Smooth muscle cell (in vitro differentiated cells): ENCODE data around the gene SLC30A2. TPM values are rescaled to one million over a fixed set of nuclear protein-coding genes. Genes with fewer than 3 reads are reported as not detected.

ENCODE experiments used
- DNase-seq: peaks from one replicate; lab custom pipeline; 2025; ENCODE audit not compliant: unreplicated experiment; lab: John Stamatoyannopoulos, UW
- H2AFZ ChIP-seq: fragments of 200-600 bp; sonication (generic); 2 replicates; pipeline ENCODE4 v1.6.0; 2016; ENCODE audit warnings: antibody characterized with exemption, low read depth, mild to moderate bottlenecking
- H3F3A ChIP-seq: fragments of 200-600 bp; sonication (generic); 2 replicates; pipeline ENCODE4 v1.6.0; 2017; ENCODE audit warnings: antibody characterized with exemption, low read depth
- H3K27ac ChIP-seq: fragments of 200-600 bp; sonication (generic); 2 replicates; pipeline ENCODE4 v1.5.1; 2016; ENCODE audit warnings: low read depth, mild to moderate bottlenecking
- H3K27me3 ChIP-seq: fragments of 200-600 bp; sonication (generic); 2 replicates; pipeline ENCODE4 v1.6.1; 2016; ENCODE audit warnings: low read depth, mild to moderate bottlenecking
- H3K36me3 ChIP-seq: fragments of 200-600 bp; sonication (generic); 2 replicates; pipeline ENCODE4 v1.5.1; 2016; ENCODE audit warnings: low read depth
- H3K4me1 ChIP-seq: fragments of 200-600 bp; sonication (generic); 2 replicates; pipeline ENCODE4 v1.5.1; 2016; ENCODE audit warnings: low read depth
- H3K4me2 ChIP-seq: fragments of 200-600 bp; sonication (generic); 2 replicates; pipeline ENCODE4 v1.6.0; 2016; ENCODE audit warnings: mild to moderate bottlenecking
- H3K4me3 ChIP-seq: fragments of 200-600 bp; sonication (generic); 2 replicates; pipeline ENCODE4 v1.5.1; 2016; ENCODE audit warnings: mild to moderate bottlenecking
- H3K79me2 ChIP-seq: fragments of 200-600 bp; sonication (generic); 2 replicates; pipeline ENCODE4 v1.6.0; 2016; ENCODE audit warnings: low read depth, mild to moderate bottlenecking
- H3K9ac ChIP-seq: fragments of 200-600 bp; sonication (generic); 2 replicates; pipeline ENCODE4 v1.6.0; 2016; ENCODE audit warnings: low read depth
- H3K9me3 ChIP-seq: fragments of 200-600 bp; sonication (generic); replicated peaks from 2 replicates; pipeline ENCODE4 v1.5.1; 2016; ENCODE audit warnings: low read depth
- H4K20me1 ChIP-seq: fragments of 200-600 bp; sonication (generic); 2 replicates; pipeline ENCODE4 v1.6.0; 2016; ENCODE audit warnings: low read depth
- CTCF ChIP-seq: fragments of 200-600 bp; sonication (generic); IDR thresholded peaks from 2 replicates; pipeline ENCODE4 v1.5.1; 2017; ENCODE audit warnings: borderline replicate concordance, mild to moderate bottlenecking, antibody characterized with exemption; ENCODE audit not compliant: insufficient read depth, poor library complexity, severe bottlenecking
- WGBS: methylation state at CpG from one replicate; pipeline ENCODE4 v1.1.7; 2016; ENCODE audit warnings: low lambda C conversion rate; 5-methylcytosine and 5-hydroxymethylcytosine counted together
- polyA plus RNA-seq: library from polyadenylated mRNA; unstranded; fragments of >200 nt; fragmentation: Nextera tagmentation; extraction: Ambion mirVana; gene quantifications from 2 replicates; pipeline ENCODE4 v1.2.1, GENCODE V29; 2016
- total RNA-seq: library from RNA; depleted of rRNA; stranded (reverse); fragments of >200 nt; gene quantifications from 2 replicates; pipeline ENCODE4 v1.2.3, GENCODE V29; 2014

Gene SLC30A2
- total and polyA plus RNA-seq, 2 experiments from 2014 or later: 0.27 to 0.53 TPM

GRCh38 chr1:26066857-26067256 lies 20.9 kb upstream of the SLC30A2 start:
- no peak overlapping the region for H3K27ac ChIP-seq
- 30% methylated on average over 3 of the region's 4 CpGs for WGBS
- H3K79me2 ChIP-seq: no peaks in the 10 kb centered on the region
- H3K9me3 ChIP-seq: no peaks in the 10 kb centered on the region
- no peaks in the 10 kb centered on the region for H3F3A ChIP-seq
- H2AFZ ChIP-seq: no peak overlapping the region
- H3K9ac ChIP-seq: no peak overlapping the region
- H3K4me3 ChIP-seq: no peak overlapping the region
- H3K4me2 ChIP-seq: peak overlapping the region; percentile 51
- TF ChIP-seq CTCF: no peak
- H4K20me1 ChIP-seq: no peaks in the 10 kb centered on the region
- no peaks in the 10 kb centered on the region for H3K4me1 ChIP-seq
- no peaks in the 10 kb centered on the region for H3K36me3 ChIP-seq
- H3K27me3 ChIP-seq: no peaks in the 10 kb centered on the region
- DNase-seq: no peak

- TF ChIP-seq CTCF: no peak
- Histone ChIP-seq H2AFZ (no peak overlapping the region), H3K9me3 (no peaks in the 10 kb centered on the region), H3K27ac (no peak overlapping the region), H3K4me3 (no peak overlapping the region), H3K4me2 (no peak overlapping the region), H3F3A (no peaks in the 10 kb centered on the region), H3K4me1 (no peaks in the 10 kb centered on the region), H3K27me3 (no peaks in the 10 kb centered on the region), H3K36me3 (no peaks in the 10 kb centered on the region), H3K79me2 (no peaks in the 10 kb centered on the region), H3K9ac (no peak overlapping the region), H4K20me1 (no peaks in the 10 kb centered on the region)
- DNase-seq: no peak
- 89% methylated on average over 15 of the region's 15 CpGs for WGBS
Observed at GRCh38 chr1:26066160-26066559, 20.2 kb upstream of the SLC30A2 start.

GRCh38 chr1:26064553-26064952 lies 18.6 kb upstream of the SLC30A2 start:
- Histone ChIP-seq H3K4me3 (no peak overlapping the region), H3K36me3 (no peaks in the 10 kb centered on the region), H3K4me2 (no peak overlapping the region), H4K20me1 (no peaks in the 10 kb centered on the region), H3K9me3 (no peaks in the 10 kb centered on the region), H3F3A (no peaks in the 10 kb centered on the region), H3K9ac (no peak overlapping the region), H3K79me2 (no peaks in the 10 kb centered on the region), H2AFZ (no peak overlapping the region), H3K27ac (no peak overlapping the region), H3K4me1 (no peaks in the 10 kb centered on the region), H3K27me3 (no peaks in the 10 kb centered on the region)
- whole genome bisulfite sequencing: 69% methylated on average over 3 of the region's 3 CpGs
- no peak for DNase-seq
- no peak for TF ChIP-seq CTCF

GRCh38 chr1:26060832-26061574 lies 15.1 kb upstream of the SLC30A2 start:
- no peak for TF ChIP-seq CTCF
- DNase-seq: no peak
- no peaks in the 10 kb centered on the region for H3K36me3 ChIP-seq
- H3K4me1 ChIP-seq: no peaks in the 10 kb centered on the region
- no peak overlapping the region for H3K9ac ChIP-seq
- no peak overlapping the region for H3K4me3 ChIP-seq
- 90% methylated on average over 12 of the region's 12 CpGs for WGBS
- H4K20me1 ChIP-seq: no peaks in the 10 kb centered on the region
- no peaks in the 10 kb centered on the region for H3K27me3 ChIP-seq
- H3K9me3 ChIP-seq: no peaks in the 10 kb centered on the region
- no peaks in the 10 kb centered on the region for H3K79me2 ChIP-seq
- no peak overlapping the region for H3K4me2 ChIP-seq
- H3F3A ChIP-seq: no peaks in the 10 kb centered on the region
- no peak overlapping the region for H2AFZ ChIP-seq
- no peak overlapping the region for H3K27ac ChIP-seq
